HEK293 (cell line): ENCODE data around the gene ADRB2.

Source experiments
- BCL11B ChIP-seq: fragments of 450-650 bp; formaldehyde crosslinking; IDR thresholded peaks from 2 replicates; pipeline ENCODE4 v1.5.1; 2016; ENCODE audit warnings: low read depth, missing biosample characterization, missing genetic modification characterization
- HOXA7 ChIP-seq: sonication (generic); formaldehyde crosslinking; IDR thresholded peaks from 2 replicates; pipeline ENCODE4 v1.8.1; 2022; ENCODE audit warnings: missing genetic modification reagents, borderline replicate concordance
- KLF7 ChIP-seq: fragments of 450-650 bp; formaldehyde crosslinking; IDR thresholded peaks from 2 replicates; pipeline ENCODE4 v1.5.1; 2016; ENCODE audit warnings: missing biosample characterization, missing genetic modification characterization, borderline replicate concordance
- SCRT1 ChIP-seq: fragments of 450-650 bp; formaldehyde crosslinking; IDR thresholded peaks from 2 replicates; pipeline ENCODE4 v1.5.1; 2016; ENCODE audit warnings: missing biosample characterization, missing genetic modification characterization, borderline replicate concordance
- SP2 ChIP-seq: fragments of 450-650 bp; formaldehyde crosslinking; IDR thresholded peaks from 2 replicates; pipeline ENCODE4 v1.5.1; 2016; ENCODE audit warnings: missing biosample characterization, missing genetic modification characterization
- TRIM28 ChIP-seq: IDR thresholded peaks from 2 replicates; pipeline ENCODE4 v1.6.1; 2011; ENCODE audit warnings: low read length, control low read depth, borderline replicate concordance
- WT1 ChIP-seq: fragments of 450-650 bp; formaldehyde crosslinking; IDR thresholded peaks from 2 replicates; pipeline ENCODE4 v1.5.1; 2016; ENCODE audit warnings: missing biosample characterization, missing genetic modification characterization
- ZFP3 ChIP-seq: fragments of 450-650 bp; formaldehyde crosslinking; IDR thresholded peaks from 2 replicates; pipeline ENCODE4 v1.5.1; 2016; ENCODE audit warnings: low read depth, missing biosample characterization, missing genetic modification characterization
- ZFP69B ChIP-seq: fragments of 450-650 bp; formaldehyde crosslinking; IDR thresholded peaks from 2 replicates; pipeline ENCODE4 v1.5.1; 2016; ENCODE audit warnings: missing biosample characterization, missing genetic modification characterization
- ZNF112 ChIP-seq: fragments of 450-650 bp; formaldehyde crosslinking; IDR thresholded peaks from 2 replicates; pipeline ENCODE4 v1.5.0; 2017; ENCODE audit warnings: missing biosample characterization, missing genetic modification characterization
- ZNF132 ChIP-seq: fragments of 450-650 bp; formaldehyde crosslinking; IDR thresholded peaks from 2 replicates; pipeline ENCODE4 v1.5.1; 2017; ENCODE audit warnings: missing biosample characterization, missing genetic modification characterization, borderline replicate concordance
- ZNF140 ChIP-seq: fragments of 450-650 bp; formaldehyde crosslinking; IDR thresholded peaks from 2 replicates; pipeline ENCODE4 v1.5.1; 2016; ENCODE audit warnings: missing biosample characterization, missing genetic modification characterization
- ZNF146 ChIP-seq: fragments of 450-650 bp; formaldehyde crosslinking; IDR thresholded peaks from 2 replicates; pipeline ENCODE4 v1.5.1; 2016; ENCODE audit warnings: missing biosample characterization, missing genetic modification characterization
- ZNF155 ChIP-seq: fragments of 450-650 bp; formaldehyde crosslinking; IDR thresholded peaks from 2 replicates; pipeline ENCODE4 v1.5.1; 2016; ENCODE audit warnings: missing biosample characterization, missing genetic modification characterization
- ZNF175 ChIP-seq: fragments of 450-650 bp; formaldehyde crosslinking; IDR thresholded peaks from 2 replicates; pipeline ENCODE4 v1.5.1; 2016; ENCODE audit warnings: missing biosample characterization, missing genetic modification characterization
- ZNF2 ChIP-seq: fragments of 450-650 bp; formaldehyde crosslinking; IDR thresholded peaks from 2 replicates; pipeline ENCODE4 v1.5.1; 2016; ENCODE audit warnings: missing biosample characterization, missing genetic modification characterization
- ZNF24 ChIP-seq: fragments of 450-650 bp; formaldehyde crosslinking; IDR thresholded peaks from 2 replicates; pipeline ENCODE4 v1.5.1; 2016; ENCODE audit warnings: missing biosample characterization, missing genetic modification characterization
- ZNF324 ChIP-seq: fragments of 450-650 bp; formaldehyde crosslinking; IDR thresholded peaks from 2 replicates; pipeline ENCODE4 v1.5.1; 2016; ENCODE audit warnings: missing biosample characterization, missing genetic modification characterization
- ZNF335 ChIP-seq: fragments of 450-650 bp; formaldehyde crosslinking; conservative IDR thresholded peaks from 2 replicates; pipeline ENCODE4 v1.5.1; 2016; ENCODE audit warnings: missing biosample characterization, missing genetic modification characterization
- ZNF433 ChIP-seq: fragments of 450-650 bp; formaldehyde crosslinking; IDR thresholded peaks from 2 replicates; pipeline ENCODE4 v1.5.1; 2016; ENCODE audit warnings: missing biosample characterization, missing genetic modification characterization, low read depth
- ZNF473 ChIP-seq: fragments of 450-650 bp; formaldehyde crosslinking; IDR thresholded peaks from 2 replicates; pipeline ENCODE4 v1.5.1; 2017; ENCODE audit warnings: missing biosample characterization, missing genetic modification characterization
- ZNF571 ChIP-seq: fragments of 450-650 bp; formaldehyde crosslinking; IDR thresholded peaks from 2 replicates; pipeline ENCODE4 v1.5.0; 2017; ENCODE audit warnings: missing biosample characterization, missing genetic modification characterization
- ZNF670 ChIP-seq: fragments of 450-650 bp; formaldehyde crosslinking; IDR thresholded peaks from 2 replicates; pipeline ENCODE4 v1.5.1; 2016; ENCODE audit warnings: missing biosample characterization, missing genetic modification characterization, low read depth
- ZNF707 ChIP-seq: fragments of 450-650 bp; formaldehyde crosslinking; IDR thresholded peaks from 2 replicates; pipeline ENCODE4 v1.5.1; 2016; ENCODE audit warnings: missing biosample characterization, missing genetic modification characterization
- ZNF768 ChIP-seq: fragments of 450-650 bp; formaldehyde crosslinking; IDR thresholded peaks from 2 replicates; pipeline ENCODE4 v1.5.1; 2018; ENCODE audit warnings: missing biosample characterization, mild to moderate bottlenecking, missing genetic modification characterization
- TF ChIP-seq, protein P1 (sequence below): fragments of 450-650 bp; formaldehyde crosslinking; IDR thresholded peaks from 2 replicates; pipeline ENCODE4 v1.5.1; 2016; ENCODE audit warnings: missing biosample characterization, missing genetic modification characterization
- TF ChIP-seq, protein P2 (sequence below): fragments of 450-650 bp; formaldehyde crosslinking; IDR thresholded peaks from 2 replicates; pipeline ENCODE4 v1.5.1; 2016; ENCODE audit warnings: missing biosample characterization, missing genetic modification characterization
- TF ChIP-seq, protein P3 (sequence below): fragments of 450-650 bp; formaldehyde crosslinking; IDR thresholded peaks from 2 replicates; pipeline ENCODE4 v1.5.1; 2017; ENCODE audit warnings: missing biosample characterization, missing genetic modification characterization
- TF ChIP-seq, protein P4 (sequence below): fragments of 450-650 bp; formaldehyde crosslinking; IDR thresholded peaks from 2 replicates; pipeline ENCODE4 v1.5.1; 2016; ENCODE audit warnings: missing biosample characterization, missing genetic modification characterization
- TF ChIP-seq, protein P5 (sequence below): fragments of 450-650 bp; formaldehyde crosslinking; IDR thresholded peaks from 2 replicates; pipeline ENCODE4 v1.5.1; 2016; ENCODE audit warnings: missing biosample characterization, missing genetic modification characterization
- TF ChIP-seq, protein P6 (sequence below): fragments of 450-650 bp; formaldehyde crosslinking; IDR thresholded peaks from 2 replicates; pipeline ENCODE4 v1.5.0; 2017; ENCODE audit warnings: missing biosample characterization, missing genetic modification characterization, borderline replicate concordance

Gene ADRB2

DNA sequence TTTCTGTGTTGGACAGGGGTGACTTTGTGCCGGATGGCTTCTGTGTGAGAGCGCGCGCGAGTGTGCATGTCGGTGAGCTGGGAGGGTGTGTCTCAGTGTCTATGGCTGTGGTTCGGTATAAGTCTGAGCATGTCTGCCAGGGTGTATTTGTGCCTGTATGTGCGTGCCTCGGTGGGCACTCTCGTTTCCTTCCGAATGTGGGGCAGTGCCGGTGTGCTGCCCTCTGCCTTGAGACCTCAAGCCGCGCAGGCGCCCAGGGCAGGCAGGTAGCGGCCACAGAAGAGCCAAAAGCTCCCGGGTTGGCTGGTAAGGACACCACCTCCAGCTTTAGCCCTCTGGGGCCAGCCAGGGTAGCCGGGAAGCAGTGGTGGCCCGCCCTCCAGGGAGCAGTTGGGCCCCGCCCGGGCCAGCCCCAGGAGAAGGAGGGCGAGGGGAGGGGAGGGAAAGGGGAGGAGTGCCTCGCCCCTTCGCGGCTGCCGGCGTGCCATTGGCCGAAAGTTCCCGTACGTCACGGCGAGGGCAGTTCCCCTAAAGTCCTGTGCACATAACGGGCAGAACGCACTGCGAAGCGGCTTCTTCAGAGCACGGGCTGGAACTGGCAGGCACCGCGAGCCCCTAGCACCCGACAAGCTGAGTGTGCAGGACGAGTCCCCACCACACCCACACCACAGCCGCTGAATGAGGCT lies at the start of gene ADRB2 (continued):
- no peak for TF ChIP-seq ZNF140
- no peak for TF ChIP-seq HOXA7
- TF ChIP-seq TRIM28: 0 out of 2 replicates have a peak, but pooled peaks have one; percentile 15
- TF ChIP-seq ZNF112: no peak
- TF ChIP-seq ZNF155: no peak
- TF ChIP-seq, protein P1, sequence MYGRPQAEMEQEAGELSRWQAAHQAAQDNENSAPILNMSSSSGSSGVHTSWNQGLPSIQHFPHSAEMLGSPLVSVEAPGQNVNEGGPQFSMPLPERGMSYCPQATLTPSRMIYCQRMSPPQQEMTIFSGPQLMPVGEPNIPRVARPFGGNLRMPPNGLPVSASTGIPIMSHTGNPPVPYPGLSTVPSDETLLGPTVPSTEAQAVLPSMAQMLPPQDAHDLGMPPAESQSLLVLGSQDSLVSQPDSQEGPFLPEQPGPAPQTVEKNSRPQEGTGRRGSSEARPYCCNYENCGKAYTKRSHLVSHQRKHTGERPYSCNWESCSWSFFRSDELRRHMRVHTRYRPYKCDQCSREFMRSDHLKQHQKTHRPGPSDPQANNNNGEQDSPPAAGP: peak; percentile 63; the same call in 1 of the 2 replicates
- no peak; the same call in none of the 2 replicates for TF ChIP-seq ZFP69B (tag by site-specific recombination)
- TF ChIP-seq ZNF670: no peak
- TF ChIP-seq, protein P2, sequence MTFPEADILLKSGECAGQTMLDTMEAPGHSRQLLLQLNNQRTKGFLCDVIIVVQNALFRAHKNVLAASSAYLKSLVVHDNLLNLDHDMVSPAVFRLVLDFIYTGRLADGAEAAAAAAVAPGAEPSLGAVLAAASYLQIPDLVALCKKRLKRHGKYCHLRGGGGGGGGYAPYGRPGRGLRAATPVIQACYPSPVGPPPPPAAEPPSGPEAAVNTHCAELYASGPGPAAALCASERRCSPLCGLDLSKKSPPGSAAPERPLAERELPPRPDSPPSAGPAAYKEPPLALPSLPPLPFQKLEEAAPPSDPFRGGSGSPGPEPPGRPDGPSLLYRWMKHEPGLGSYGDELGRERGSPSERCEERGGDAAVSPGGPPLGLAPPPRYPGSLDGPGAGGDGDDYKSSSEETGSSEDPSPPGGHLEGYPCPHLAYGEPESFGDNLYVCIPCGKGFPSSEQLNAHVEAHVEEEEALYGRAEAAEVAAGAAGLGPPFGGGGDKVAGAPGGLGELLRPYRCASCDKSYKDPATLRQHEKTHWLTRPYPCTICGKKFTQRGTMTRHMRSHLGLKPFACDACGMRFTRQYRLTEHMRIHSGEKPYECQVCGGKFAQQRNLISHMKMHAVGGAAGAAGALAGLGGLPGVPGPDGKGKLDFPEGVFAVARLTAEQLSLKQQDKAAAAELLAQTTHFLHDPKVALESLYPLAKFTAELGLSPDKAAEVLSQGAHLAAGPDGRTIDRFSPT (tag by site-specific recombination): peak; percentile 81
- TF ChIP-seq ZNF571 (tag by site-specific recombination): no peak
- TF ChIP-seq, protein P3, sequence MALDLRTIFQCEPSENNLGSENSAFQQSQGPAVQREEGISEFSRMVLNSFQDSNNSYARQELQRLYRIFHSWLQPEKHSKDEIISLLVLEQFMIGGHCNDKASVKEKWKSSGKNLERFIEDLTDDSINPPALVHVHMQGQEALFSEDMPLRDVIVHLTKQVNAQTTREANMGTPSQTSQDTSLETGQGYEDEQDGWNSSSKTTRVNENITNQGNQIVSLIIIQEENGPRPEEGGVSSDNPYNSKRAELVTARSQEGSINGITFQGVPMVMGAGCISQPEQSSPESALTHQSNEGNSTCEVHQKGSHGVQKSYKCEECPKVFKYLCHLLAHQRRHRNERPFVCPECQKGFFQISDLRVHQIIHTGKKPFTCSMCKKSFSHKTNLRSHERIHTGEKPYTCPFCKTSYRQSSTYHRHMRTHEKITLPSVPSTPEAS (tag by site-specific recombination): peak; percentile 84
- TF ChIP-seq SP2 (tag by site-specific recombination): peak; percentile 99
- no peak for TF ChIP-seq ZNF768 (tag by site-specific recombination)
- TF ChIP-seq ZNF335 (tag by site-specific recombination): peak; percentile 99
- TF ChIP-seq ZNF473 (tag by site-specific recombination): no peak
- no peak for TF ChIP-seq SCRT1 (tag by site-specific recombination)
- TF ChIP-seq ZNF24 (tag by site-specific recombination): peak; percentile 69; the same call in 1 of the 2 replicates
- TF ChIP-seq KLF7 (tag by site-specific recombination): no peak
- TF ChIP-seq ZNF146 (tag by site-specific recombination): no peak
- peak; percentile 69; the same call in 1 of the 2 replicates for TF ChIP-seq ZNF324
- TF ChIP-seq ZNF707 (tag by site-specific recombination): no peak; the same call in 1 of the 2 replicates
- TF ChIP-seq WT1: peak; percentile 53
- TF ChIP-seq ZNF433 (tag by site-specific recombination): no peak
- TF ChIP-seq, protein P4, sequence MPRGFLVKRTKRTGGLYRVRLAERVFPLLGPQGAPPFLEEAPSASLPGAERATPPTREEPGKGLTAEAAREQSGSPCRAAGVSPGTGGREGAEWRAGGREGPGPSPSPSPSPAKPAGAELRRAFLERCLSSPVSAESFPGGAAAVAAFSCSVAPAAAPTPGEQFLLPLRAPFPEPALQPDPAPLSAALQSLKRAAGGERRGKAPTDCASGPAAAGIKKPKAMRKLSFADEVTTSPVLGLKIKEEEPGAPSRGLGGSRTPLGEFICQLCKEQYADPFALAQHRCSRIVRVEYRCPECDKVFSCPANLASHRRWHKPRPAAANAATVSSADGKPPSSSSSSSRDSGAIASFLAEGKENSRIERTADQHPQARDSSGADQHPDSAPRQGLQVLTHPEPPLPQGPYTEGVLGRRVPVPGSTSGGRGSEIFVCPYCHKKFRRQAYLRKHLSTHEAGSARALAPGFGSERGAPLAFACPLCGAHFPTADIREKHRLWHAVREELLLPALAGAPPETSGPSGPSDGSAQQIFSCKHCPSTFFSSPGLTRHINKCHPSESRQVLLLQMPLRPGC (tag by site-specific recombination): peak; percentile 29; the same call in 1 of the 2 replicates
- TF ChIP-seq ZFP3 (tag by site-specific recombination): no peak
- TF ChIP-seq ZNF175: no peak
- TF ChIP-seq BCL11B (tag by site-specific recombination): no peak
- TF ChIP-seq, protein P5, sequence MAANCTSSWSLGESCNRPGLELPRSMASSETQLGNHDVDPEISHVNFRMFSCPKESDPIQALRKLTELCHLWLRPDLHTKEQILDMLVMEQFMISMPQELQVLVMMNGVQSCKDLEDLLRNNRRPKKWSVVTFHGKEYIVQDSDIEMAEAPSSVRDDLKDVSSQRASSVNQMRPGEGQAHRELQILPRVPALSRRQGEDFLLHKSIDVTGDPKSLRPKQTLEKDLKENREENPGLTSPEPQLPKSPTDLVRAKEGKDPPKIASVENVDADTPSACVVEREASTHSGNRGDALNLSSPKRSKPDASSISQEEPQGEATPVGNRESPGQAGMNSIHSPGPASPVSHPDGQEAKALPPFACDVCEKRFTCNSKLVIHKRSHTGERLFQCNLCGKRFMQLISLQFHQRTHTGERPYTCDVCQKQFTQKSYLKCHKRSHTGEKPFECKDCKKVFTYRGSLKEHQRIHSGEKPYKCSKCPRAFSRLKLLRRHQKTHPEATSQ (tag by site-specific recombination): no peak
- TF ChIP-seq ZNF2 (tag by site-specific recombination): peak; percentile 94
- TF ChIP-seq, protein P6, sequence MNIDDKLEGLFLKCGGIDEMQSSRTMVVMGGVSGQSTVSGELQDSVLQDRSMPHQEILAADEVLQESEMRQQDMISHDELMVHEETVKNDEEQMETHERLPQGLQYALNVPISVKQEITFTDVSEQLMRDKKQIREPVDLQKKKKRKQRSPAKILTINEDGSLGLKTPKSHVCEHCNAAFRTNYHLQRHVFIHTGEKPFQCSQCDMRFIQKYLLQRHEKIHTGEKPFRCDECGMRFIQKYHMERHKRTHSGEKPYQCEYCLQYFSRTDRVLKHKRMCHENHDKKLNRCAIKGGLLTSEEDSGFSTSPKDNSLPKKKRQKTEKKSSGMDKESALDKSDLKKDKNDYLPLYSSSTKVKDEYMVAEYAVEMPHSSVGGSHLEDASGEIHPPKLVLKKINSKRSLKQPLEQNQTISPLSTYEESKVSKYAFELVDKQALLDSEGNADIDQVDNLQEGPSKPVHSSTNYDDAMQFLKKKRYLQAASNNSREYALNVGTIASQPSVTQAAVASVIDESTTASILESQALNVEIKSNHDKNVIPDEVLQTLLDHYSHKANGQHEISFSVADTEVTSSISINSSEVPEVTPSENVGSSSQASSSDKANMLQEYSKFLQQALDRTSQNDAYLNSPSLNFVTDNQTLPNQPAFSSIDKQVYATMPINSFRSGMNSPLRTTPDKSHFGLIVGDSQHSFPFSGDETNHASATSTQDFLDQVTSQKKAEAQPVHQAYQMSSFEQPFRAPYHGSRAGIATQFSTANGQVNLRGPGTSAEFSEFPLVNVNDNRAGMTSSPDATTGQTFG: no peak
- no peak for TF ChIP-seq ZNF132 (tag by site-specific recombination)
